HepG2 (cell line): ENCODE measurements around the gene ANKRD11. TPM values are rescaled to one million over a fixed set of nuclear protein-coding genes. Genes with fewer than 3 reads are reported as not detected.

ENCODE experiments used
- BCL3 ChIP-seq: sonication (generic); formaldehyde crosslinking; IDR thresholded peaks from 2 replicates; pipeline ENCODE4 v1.5.1; 2020; ENCODE audit warnings: mild to moderate bottlenecking, missing genetic modification reagents, moderate library complexity
- CBX5 ChIP-seq: sonication (generic); formaldehyde crosslinking; IDR thresholded peaks from 2 replicates; pipeline ENCODE4 v1.4.0; 2020; ENCODE audit warnings: missing genetic modification reagents, borderline replicate concordance
- GLMP ChIP-seq: sonication (generic); formaldehyde crosslinking; IDR thresholded peaks from 2 replicates; pipeline ENCODE4 v1.9.0; 2021; ENCODE audit warnings: missing genetic modification reagents, mild to moderate bottlenecking, borderline replicate concordance
- KDM1A ChIP-seq: IDR thresholded peaks from 2 replicates; pipeline ENCODE4 v1.6.1; 2016; ENCODE audit warnings: missing compliant biosample characterization
- KLF16 ChIP-seq, 2 experiments: sonication (generic) in 1 of 2; formaldehyde crosslinking in 1 of 2; IDR thresholded peaks; 2 replicates each; pipeline versions ENCODE4 v1.6.1 to v1.8.0; 2016 to 2023; ENCODE audit warnings: missing genetic modification reagents in 2 of 2, missing compliant biosample characterization in 1 of 2
- MLXIP ChIP-seq: sonication (generic); formaldehyde crosslinking; IDR thresholded peaks from 2 replicates; pipeline ENCODE4 v1.9.0; 2021; ENCODE audit warnings: missing genetic modification reagents, borderline replicate concordance
- MTA3 ChIP-seq: sonication (generic); formaldehyde crosslinking; IDR thresholded peaks from 2 replicates; pipeline ENCODE4 v1.4.0; 2020; ENCODE audit warnings: missing genetic modification reagents
- RFX5 ChIP-seq: IDR thresholded peaks from 2 replicates; pipeline ENCODE4 v1.6.1; 2011; ENCODE audit warnings: low read depth, low read length, improper control_type of control experiment
- SMAD1 ChIP-seq: sonication (generic); formaldehyde crosslinking; IDR thresholded peaks from 2 replicates; pipeline ENCODE4 v1.4.0; 2020; ENCODE audit warnings: missing genetic modification reagents, low read depth, mild to moderate bottlenecking, borderline replicate concordance
- ZFP41 ChIP-seq: sonication (generic); formaldehyde crosslinking; IDR thresholded peaks from 2 replicates; pipeline ENCODE4 v1.4.0; 2020; ENCODE audit warnings: mild to moderate bottlenecking, missing genetic modification reagents, borderline replicate concordance
- ZNF543 ChIP-seq: sonication (generic); formaldehyde crosslinking; IDR thresholded peaks from 2 replicates; pipeline ENCODE4 v1.4.0; 2020; ENCODE audit warnings: mild to moderate bottlenecking, missing genetic modification reagents
- polyA plus RNA-seq, 8 experiments: library from polyadenylated mRNA; depleted of rRNA in 3 of 8; stranded (reverse) in 7 of 8; unstranded in 1 of 8; fragments of >200 nt; fragmentation: Illumina TruSeq in 4 of 8; extraction: Trizol in 4 of 8; gene quantifications; 2 replicates each; pipeline versions ENCODE4 v1.2.1 to v1.2.3, GENCODE V29; 2011 to 2016; ENCODE audit warnings: low read depth in 4 of 8, missing spikeins in 1 of 8, mixed read lengths in 1 of 8; ENCODE audit not compliant: insufficient read depth in 1 of 8
- total RNA-seq, 5 experiments: library from RNA; depleted of rRNA; stranded (reverse); fragments of >200 nt; fragmentation: Illumina TruSeq; extraction: Trizol; gene quantifications; 2 replicates each; pipeline ENCODE4 v1.2.3, GENCODE V29; 2016; ENCODE audit warnings: low read depth in 1 of 5
- TF ChIP-seq, protein P1 (sequence below): sonication (generic); formaldehyde crosslinking; IDR thresholded peaks from 2 replicates; pipeline ENCODE4 v1.5.0; 2020; ENCODE audit warnings: mild to moderate bottlenecking, missing genetic modification reagents, borderline replicate concordance

The ANKRD11 gene
- total and polyA plus RNA-seq, 2 of the 13 experiments (the other 11 are each of a cell fraction or from before 2014, with no cell fraction given) = 21.4 to 38.4 TPM

DNA sequence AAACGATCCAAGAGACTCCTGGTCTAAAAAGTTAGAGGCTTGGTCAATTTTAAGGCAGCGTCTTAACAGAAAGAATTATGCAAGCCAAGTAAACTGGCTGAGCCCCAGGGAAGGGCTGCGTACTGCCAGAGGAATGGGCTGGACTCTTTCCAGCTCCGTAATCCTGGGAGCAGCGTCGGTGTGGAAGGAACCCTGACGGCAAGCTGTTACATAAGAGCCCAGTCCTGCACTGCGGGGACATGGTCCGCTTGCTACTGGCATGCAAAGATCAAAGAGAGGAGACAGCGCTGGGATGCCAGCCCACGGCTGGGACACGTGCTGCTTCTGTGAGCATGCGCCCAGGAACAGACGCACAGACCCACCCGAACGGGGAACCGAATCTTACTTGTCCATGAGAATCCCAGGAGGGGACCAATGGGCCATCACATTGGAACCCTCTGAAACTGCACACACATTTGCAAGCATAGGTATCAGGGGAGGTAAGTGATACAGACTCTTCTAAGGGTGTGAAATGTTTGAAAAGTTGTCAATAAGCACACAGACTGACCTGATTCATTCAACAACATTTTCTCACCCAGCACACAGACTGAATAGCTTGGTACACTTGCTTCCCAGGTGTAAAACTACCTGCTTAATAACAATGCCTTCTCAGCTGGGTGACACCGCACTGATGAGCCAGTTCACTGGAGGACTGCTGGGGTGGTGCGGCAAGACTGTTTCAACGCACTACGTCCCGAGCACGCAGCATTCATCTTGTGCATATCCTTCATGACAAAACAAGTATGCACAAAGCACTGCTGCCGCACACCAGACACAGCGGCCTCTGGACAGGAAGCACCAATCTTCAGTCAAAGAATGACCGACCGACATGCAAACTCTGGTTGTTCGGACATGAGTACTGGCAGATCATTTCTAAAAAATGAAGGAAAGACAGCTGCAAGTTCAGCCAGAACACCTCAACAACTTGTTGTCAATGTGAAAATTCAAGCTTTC lies 94.9 kb downstream of the ANKRD11 start (continued):
- TF ChIP-seq CBX5 (peak; percentile 97), MLXIP (CRISPR knock-in tag) (peak; percentile 99), ZNF543 (CRISPR knock-in tag) (peak; percentile 84), GLMP (CRISPR knock-in tag) (no peak), ZFP41 (CRISPR knock-in tag) (no peak), SMAD1 (CRISPR knock-in tag) (peak; percentile 70; the same call in 1 of the 2 replicates), KLF16 (CRISPR knock-in tag; IDR thresholded peaks at IDR 0.05) (peak in 1 of 2 experiments; percentile 99; a peak in 2 of 4 replicates), KDM1A (CRISPR knock-in tag) (peak; percentile 87; the same call in 1 of the 2 replicates), MTA3 (CRISPR knock-in tag) (no peak), RFX5 (peak; percentile 54; the same call in 1 of the 2 replicates), BCL3 (CRISPR knock-in tag) (peak; percentile 91)
- TF ChIP-seq, protein P1, sequence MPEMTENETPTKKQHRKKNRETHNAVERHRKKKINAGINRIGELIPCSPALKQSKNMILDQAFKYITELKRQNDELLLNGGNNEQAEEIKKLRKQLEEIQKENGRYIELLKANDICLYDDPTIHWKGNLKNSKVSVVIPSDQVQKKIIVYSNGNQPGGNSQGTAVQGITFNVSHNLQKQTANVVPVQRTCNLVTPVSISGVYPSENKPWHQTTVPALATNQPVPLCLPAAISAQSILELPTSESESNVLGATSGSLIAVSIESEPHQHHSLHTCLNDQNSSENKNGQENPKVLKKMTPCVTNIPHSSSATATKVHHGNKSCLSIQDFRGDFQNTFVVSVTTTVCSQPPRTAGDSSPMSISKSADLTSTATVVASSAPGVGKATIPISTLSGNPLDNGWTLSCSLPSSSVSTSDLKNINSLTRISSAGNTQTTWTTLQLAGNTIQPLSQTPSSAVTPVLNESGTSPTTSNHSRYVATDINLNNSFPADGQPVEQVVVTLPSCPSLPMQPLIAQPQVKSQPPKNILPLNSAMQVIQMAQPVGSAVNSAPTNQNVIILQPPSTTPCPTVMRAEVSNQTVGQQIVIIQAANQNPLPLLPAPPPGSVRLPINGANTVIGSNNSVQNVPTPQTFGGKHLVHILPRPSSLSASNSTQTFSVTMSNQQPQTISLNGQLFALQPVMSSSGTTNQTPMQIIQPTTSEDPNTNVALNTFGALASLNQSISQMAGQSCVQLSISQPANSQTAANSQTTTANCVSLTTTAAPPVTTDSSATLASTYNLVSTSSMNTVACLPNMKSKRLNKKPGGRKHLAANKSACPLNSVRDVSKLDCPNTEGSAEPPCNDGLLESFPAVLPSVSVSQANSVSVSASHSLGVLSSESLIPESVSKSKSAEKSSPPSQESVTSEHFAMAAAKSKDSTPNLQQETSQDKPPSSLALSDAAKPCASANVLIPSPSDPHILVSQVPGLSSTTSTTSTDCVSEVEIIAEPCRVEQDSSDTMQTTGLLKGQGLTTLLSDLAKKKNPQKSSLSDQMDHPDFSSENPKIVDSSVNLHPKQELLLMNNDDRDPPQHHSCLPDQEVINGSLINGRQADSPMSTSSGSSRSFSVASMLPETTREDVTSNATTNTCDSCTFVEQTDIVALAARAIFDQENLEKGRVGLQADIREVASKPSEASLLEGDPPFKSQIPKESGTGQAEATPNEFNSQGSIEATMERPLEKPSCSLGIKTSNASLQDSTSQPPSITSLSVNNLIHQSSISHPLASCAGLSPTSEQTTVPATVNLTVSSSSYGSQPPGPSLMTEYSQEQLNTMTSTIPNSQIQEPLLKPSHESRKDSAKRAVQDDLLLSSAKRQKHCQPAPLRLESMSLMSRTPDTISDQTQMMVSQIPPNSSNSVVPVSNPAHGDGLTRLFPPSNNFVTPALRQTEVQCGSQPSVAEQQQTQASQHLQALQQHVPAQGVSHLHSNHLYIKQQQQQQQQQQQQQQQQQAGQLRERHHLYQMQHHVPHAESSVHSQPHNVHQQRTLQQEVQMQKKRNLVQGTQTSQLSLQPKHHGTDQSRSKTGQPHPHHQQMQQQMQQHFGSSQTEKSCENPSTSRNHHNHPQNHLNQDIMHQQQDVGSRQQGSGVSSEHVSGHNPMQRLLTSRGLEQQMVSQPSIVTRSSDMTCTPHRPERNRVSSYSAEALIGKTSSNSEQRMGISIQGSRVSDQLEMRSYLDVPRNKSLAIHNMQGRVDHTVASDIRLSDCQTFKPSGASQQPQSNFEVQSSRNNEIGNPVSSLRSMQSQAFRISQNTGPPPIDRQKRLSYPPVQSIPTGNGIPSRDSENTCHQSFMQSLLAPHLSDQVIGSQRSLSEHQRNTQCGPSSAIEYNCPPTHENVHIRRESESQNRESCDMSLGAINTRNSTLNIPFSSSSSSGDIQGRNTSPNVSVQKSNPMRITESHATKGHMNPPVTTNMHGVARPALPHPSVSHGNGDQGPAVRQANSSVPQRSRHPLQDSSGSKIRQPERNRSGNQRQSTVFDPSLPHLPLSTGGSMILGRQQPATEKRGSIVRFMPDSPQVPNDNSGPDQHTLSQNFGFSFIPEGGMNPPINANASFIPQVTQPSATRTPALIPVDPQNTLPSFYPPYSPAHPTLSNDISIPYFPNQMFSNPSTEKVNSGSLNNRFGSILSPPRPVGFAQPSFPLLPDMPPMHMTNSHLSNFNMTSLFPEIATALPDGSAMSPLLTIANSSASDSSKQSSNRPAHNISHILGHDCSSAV = peak; percentile 40; the same call in 1 of the 2 replicates
